GM23338 (cell line): Measurements from ENCODE around the gene MRPS22.

Source experiments
- CREB1 ChIP-seq: fragments of 250-450 bp; sonication (Bioruptor Pico); IDR thresholded peaks from 2 replicates; pipeline ENCODE4 v1.5.0; 2020; ENCODE audit warnings: low read depth, mild to moderate bottlenecking, moderate library complexity
- EZH2 ChIP-seq: fragments of 200-600 bp; sonication (generic); IDR thresholded peaks from one replicate; pipeline ENCODE4 v1.8.0; 2017; ENCODE audit warnings: antibody characterized with exemption, mild to moderate bottlenecking, low read depth; ENCODE audit not compliant: unreplicated experiment
- EZH2phosphoT487 ChIP-seq: fragments of 200-600 bp; sonication (generic); IDR thresholded peaks from one replicate; pipeline ENCODE4 v1.8.1; 2018; ENCODE audit warnings: antibody characterized with exemption; ENCODE audit not compliant: unreplicated experiment
- JUNB ChIP-seq: IDR thresholded peaks from one replicate; pipeline ENCODE4 v1.6.1; 2016; ENCODE audit warnings: antibody characterized with exemption; ENCODE audit not compliant: unreplicated experiment
- POLR2AphosphoS5 ChIP-seq: IDR thresholded peaks from 2 replicates; pipeline ENCODE4 v1.6.1; 2016; ENCODE audit warnings: antibody characterized with exemption, low read depth
- ZNF114 ChIP-seq: fragments of 250-450 bp; sonication (Bioruptor Pico); IDR thresholded peaks from 2 replicates; pipeline ENCODE4 v1.5.0; 2020; ENCODE audit warnings: mild to moderate bottlenecking, moderate library complexity
- TF ChIP-seq, protein P1 (sequence below), 2 experiments: fragments of 200-600 bp in 1 of 2; sonication (generic) in 1 of 2; conservative IDR thresholded peaks; 2 replicates each; pipeline versions ENCODE4 v1.5.1 to v1.6.1; 2016 to 2017; ENCODE audit warnings: antibody characterized with exemption in 2 of 2, low read depth in 2 of 2, mild to moderate bottlenecking in 2 of 2, moderate library complexity in 1 of 2
- TF ChIP-seq, protein P2 (sequence below): IDR thresholded peaks from 2 replicates; pipeline ENCODE4 v1.6.1; 2016; ENCODE audit warnings: antibody characterized with exemption
- TF ChIP-seq, protein P3 (sequence below): fragments of 250-450 bp; sonication (Bioruptor Pico); IDR thresholded peaks from 2 replicates; pipeline ENCODE4 v1.5.0; 2020; ENCODE audit warnings: mild to moderate bottlenecking, moderate library complexity
- TF ChIP-seq, protein P4 (sequence below): IDR thresholded peaks from one replicate; pipeline ENCODE4 v1.6.1; 2018; ENCODE audit warnings: antibody characterized with exemption; ENCODE audit not compliant: unreplicated experiment

DNA sequence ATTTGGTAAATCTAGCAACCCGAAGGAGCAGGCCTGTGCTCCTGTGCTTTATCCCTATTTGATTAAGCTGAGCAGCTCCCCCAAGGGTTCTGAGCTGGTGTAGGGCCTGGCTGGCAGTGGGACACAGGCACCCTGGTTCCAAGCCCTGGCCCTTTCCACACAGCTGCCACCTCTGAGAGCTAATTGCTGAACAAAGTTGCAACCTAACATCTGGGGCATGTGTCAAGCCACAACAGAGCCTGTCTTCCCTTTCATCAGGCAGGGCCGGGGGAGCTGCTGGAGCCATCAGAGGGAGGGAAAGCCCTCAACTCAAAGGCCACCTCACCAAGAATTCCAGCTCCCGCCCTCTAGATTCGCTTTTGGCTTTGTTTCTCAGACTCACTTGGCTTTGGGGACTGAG is 17.1 kb upstream of the MRPS22 start:
- TF ChIP-seq, protein P1, sequence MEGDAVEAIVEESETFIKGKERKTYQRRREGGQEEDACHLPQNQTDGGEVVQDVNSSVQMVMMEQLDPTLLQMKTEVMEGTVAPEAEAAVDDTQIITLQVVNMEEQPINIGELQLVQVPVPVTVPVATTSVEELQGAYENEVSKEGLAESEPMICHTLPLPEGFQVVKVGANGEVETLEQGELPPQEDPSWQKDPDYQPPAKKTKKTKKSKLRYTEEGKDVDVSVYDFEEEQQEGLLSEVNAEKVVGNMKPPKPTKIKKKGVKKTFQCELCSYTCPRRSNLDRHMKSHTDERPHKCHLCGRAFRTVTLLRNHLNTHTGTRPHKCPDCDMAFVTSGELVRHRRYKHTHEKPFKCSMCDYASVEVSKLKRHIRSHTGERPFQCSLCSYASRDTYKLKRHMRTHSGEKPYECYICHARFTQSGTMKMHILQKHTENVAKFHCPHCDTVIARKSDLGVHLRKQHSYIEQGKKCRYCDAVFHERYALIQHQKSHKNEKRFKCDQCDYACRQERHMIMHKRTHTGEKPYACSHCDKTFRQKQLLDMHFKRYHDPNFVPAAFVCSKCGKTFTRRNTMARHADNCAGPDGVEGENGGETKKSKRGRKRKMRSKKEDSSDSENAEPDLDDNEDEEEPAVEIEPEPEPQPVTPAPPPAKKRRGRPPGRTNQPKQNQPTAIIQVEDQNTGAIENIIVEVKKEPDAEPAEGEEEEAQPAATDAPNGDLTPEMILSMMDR (conservative IDR thresholded peaks at IDR 0.05; ENCODE audit: low read depth in 2 of 2) = peak in 1 of 2 experiments; percentile 12; a peak in 1 of 4 replicates
- TF ChIP-seq POLR2AphosphoS5 (no peak), EZH2 (no peak), EZH2phosphoT487 (no peak), CREB1 (CRISPR knock-in tag) (no peak), JUNB (no peak), ZNF114 (no peak)
- TF ChIP-seq, protein P2, sequence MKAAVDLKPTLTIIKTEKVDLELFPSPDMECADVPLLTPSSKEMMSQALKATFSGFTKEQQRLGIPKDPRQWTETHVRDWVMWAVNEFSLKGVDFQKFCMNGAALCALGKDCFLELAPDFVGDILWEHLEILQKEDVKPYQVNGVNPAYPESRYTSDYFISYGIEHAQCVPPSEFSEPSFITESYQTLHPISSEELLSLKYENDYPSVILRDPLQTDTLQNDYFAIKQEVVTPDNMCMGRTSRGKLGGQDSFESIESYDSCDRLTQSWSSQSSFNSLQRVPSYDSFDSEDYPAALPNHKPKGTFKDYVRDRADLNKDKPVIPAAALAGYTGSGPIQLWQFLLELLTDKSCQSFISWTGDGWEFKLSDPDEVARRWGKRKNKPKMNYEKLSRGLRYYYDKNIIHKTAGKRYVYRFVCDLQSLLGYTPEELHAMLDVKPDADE = no peak
- TF ChIP-seq, protein P3, sequence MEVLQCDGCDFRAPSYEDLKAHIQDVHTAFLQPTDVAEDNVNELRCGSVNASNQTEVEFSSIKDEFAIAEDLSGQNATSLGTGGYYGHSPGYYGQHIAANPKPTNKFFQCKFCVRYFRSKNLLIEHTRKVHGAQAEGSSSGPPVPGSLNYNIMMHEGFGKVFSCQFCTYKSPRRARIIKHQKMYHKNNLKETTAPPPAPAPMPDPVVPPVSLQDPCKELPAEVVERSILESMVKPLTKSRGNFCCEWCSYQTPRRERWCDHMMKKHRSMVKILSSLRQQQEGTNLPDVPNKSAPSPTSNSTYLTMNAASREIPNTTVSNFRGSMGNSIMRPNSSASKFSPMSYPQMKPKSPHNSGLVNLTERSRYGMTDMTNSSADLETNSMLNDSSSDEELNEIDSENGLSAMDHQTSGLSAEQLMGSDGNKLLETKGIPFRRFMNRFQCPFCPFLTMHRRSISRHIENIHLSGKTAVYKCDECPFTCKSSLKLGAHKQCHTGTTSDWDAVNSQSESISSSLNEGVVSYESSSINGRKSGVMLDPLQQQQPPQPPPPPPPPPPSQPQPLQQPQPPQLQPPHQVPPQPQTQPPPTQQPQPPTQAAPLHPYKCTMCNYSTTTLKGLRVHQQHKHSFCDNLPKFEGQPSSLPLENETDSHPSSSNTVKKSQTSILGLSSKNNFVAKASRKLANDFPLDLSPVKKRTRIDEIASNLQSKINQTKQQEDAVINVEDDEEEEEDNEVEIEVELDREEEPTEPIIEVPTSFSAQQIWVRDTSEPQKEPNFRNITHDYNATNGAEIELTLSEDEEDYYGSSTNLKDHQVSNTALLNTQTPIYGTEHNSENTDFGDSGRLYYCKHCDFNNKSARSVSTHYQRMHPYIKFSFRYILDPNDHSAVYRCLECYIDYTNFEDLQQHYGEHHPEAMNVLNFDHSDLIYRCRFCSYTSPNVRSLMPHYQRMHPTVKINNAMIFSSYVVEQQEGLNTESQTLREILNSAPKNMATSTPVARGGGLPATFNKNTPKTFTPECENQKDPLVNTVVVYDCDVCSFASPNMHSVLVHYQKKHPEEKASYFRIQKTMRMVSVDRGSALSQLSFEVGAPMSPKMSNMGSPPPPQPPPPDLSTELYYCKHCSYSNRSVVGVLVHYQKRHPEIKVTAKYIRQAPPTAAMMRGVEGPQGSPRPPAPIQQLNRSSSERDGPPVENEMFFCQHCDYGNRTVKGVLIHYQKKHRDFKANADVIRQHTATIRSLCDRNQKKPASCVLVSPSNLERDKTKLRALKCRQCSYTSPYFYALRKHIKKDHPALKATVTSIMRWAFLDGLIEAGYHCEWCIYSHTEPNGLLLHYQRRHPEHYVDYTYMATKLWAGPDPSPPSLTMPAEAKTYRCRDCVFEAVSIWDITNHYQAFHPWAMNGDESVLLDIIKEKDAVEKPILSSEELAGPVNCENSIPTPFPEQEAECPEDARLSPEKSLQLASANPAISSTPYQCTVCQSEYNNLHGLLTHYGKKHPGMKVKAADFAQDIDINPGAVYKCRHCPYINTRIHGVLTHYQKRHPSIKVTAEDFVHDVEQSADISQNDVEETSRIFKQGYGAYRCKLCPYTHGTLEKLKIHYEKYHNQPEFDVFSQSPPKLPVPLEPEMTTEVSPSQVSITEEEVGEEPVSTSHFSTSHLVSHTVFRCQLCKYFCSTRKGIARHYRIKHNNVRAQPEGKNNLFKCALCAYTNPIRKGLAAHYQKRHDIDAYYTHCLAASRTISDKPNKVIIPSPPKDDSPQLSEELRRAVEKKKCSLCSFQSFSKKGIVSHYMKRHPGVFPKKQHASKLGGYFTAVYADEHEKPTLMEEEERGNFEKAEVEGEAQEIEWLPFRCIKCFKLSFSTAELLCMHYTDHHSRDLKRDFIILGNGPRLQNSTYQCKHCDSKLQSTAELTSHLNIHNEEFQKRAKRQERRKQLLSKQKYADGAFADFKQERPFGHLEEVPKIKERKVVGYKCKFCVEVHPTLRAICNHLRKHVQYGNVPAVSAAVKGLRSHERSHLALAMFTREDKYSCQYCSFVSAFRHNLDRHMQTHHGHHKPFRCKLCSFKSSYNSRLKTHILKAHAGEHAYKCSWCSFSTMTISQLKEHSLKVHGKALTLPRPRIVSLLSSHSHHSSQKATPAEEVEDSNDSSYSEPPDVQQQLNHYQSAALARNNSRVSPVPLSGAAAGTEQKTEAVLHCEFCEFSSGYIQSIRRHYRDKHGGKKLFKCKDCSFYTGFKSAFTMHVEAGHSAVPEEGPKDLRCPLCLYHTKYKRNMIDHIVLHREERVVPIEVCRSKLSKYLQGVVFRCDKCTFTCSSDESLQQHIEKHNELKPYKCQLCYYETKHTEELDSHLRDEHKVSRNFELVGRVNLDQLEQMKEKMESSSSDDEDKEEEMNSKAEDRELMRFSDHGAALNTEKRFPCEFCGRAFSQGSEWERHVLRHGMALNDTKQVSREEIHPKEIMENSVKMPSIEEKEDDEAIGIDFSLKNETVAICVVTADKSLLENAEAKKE (CRISPR knock-in tag) = no peak
- TF ChIP-seq, protein P4, sequence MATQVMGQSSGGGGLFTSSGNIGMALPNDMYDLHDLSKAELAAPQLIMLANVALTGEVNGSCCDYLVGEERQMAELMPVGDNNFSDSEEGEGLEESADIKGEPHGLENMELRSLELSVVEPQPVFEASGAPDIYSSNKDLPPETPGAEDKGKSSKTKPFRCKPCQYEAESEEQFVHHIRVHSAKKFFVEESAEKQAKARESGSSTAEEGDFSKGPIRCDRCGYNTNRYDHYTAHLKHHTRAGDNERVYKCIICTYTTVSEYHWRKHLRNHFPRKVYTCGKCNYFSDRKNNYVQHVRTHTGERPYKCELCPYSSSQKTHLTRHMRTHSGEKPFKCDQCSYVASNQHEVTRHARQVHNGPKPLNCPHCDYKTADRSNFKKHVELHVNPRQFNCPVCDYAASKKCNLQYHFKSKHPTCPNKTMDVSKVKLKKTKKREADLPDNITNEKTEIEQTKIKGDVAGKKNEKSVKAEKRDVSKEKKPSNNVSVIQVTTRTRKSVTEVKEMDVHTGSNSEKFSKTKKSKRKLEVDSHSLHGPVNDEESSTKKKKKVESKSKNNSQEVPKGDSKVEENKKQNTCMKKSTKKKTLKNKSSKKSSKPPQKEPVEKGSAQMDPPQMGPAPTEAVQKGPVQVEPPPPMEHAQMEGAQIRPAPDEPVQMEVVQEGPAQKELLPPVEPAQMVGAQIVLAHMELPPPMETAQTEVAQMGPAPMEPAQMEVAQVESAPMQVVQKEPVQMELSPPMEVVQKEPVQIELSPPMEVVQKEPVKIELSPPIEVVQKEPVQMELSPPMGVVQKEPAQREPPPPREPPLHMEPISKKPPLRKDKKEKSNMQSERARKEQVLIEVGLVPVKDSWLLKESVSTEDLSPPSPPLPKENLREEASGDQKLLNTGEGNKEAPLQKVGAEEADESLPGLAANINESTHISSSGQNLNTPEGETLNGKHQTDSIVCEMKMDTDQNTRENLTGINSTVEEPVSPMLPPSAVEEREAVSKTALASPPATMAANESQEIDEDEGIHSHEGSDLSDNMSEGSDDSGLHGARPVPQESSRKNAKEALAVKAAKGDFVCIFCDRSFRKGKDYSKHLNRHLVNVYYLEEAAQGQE = no peak
